Neuronal stem cell (in vitro differentiated cells): ENCODE measurements around the gene FMNL1.
A peak's percentile ranks its signal among the peaks of the same experiment; 100 is the strongest.

Experiments used
- DNase-seq: peaks from one replicate; pipeline ENCODE4 v3.0.0-alpha.2; 2013; ENCODE audit warnings: low spot score
- H2AFZ ChIP-seq: one replicate; pipeline ENCODE4 v1.6.1; 2013; ENCODE audit warnings: mild to moderate bottlenecking, low read length, inconsistent platforms
- H2AK5ac ChIP-seq: 2 replicates; pipeline ENCODE4 v1.6.1; 2013; ENCODE audit warnings: low read depth, mild to moderate bottlenecking, inconsistent platforms, low read length, moderate library complexity, mixed read lengths
- H2BK120ac ChIP-seq: 2 replicates; pipeline ENCODE4 v1.6.1; 2013; ENCODE audit warnings: low read depth, mild to moderate bottlenecking, inconsistent platforms, low read length, moderate library complexity, mixed read lengths
- H2BK12ac ChIP-seq: one replicate; pipeline ENCODE4 v1.6.1; 2013; ENCODE audit warnings: low read length, inconsistent platforms
- H2BK15ac ChIP-seq: 2 replicates; pipeline ENCODE4 v1.6.1; 2013; ENCODE audit warnings: mild to moderate bottlenecking, low read length, inconsistent platforms, mixed read lengths
- H2BK5ac ChIP-seq: one replicate; pipeline ENCODE4 v1.6.1; 2013; ENCODE audit warnings: inconsistent platforms, mild to moderate bottlenecking, low read length, moderate library complexity
- H3K14ac ChIP-seq: one replicate; pipeline ENCODE4 v1.6.1; 2013; ENCODE audit warnings: low read length, inconsistent platforms
- H3K18ac ChIP-seq: 2 replicates; pipeline ENCODE4 v1.6.1; 2013; ENCODE audit warnings: low read length, inconsistent platforms
- H3K23ac ChIP-seq: 2 replicates; pipeline ENCODE4 v1.6.1; 2013; ENCODE audit warnings: low read depth, mild to moderate bottlenecking, mixed read lengths, low read length, inconsistent platforms; ENCODE audit not compliant: poor library complexity
- H3K27ac ChIP-seq: replicated peaks from 3 replicates; pipeline ENCODE4 v1.5.1; 2013; ENCODE audit warnings: low read length, inconsistent platforms
- H3K27me3 ChIP-seq, 3 experiments: 2 replicates each; pipeline ENCODE4 v1.6.1; 2013; ENCODE audit warnings: low read length in 3 of 3, mild to moderate bottlenecking in 2 of 3, inconsistent platforms in 1 of 3, low read depth in 1 of 3, mixed read lengths in 1 of 3, moderate library complexity in 1 of 3; ENCODE audit not compliant: control insufficient read depth in 3 of 3, insufficient read depth in 3 of 3
- H3K36me3 ChIP-seq, 2 donors: replicated peaks in 1 of 2; 2 replicates each; pipeline ENCODE4 v1.6.1; 2013; ENCODE audit warnings: low read length in 2 of 2; ENCODE audit not compliant: control insufficient read depth in 2 of 2, insufficient read depth in 2 of 2
- H3K4ac ChIP-seq: 2 replicates; pipeline ENCODE4 v1.6.1; 2013; ENCODE audit warnings: inconsistent platforms, mild to moderate bottlenecking, low read length, moderate library complexity
- H3K4me1 ChIP-seq, 2 donors: 1 replicate in 1 of 2; 2 replicates in 1 of 2; pipeline ENCODE4 v1.6.1; 2013; ENCODE audit warnings: low read length in 2 of 2, low read depth in 1 of 2; ENCODE audit not compliant: control insufficient read depth in 2 of 2, insufficient read depth in 1 of 2
- H3K4me2 ChIP-seq: one replicate; pipeline ENCODE4 v1.6.1; 2013; ENCODE audit warnings: mild to moderate bottlenecking, low read length, inconsistent platforms; ENCODE audit not compliant: insufficient read depth, poor library complexity, severe bottlenecking
- H3K4me3 ChIP-seq, 2 donors: 2 replicates each; pipeline ENCODE4 v1.5.1; 2013; ENCODE audit warnings: low read length in 2 of 2, mild to moderate bottlenecking in 2 of 2, inconsistent platforms in 1 of 2, moderate library complexity in 1 of 2
- H3K79me1 ChIP-seq: one replicate; pipeline ENCODE4 v1.6.1; 2013; ENCODE audit warnings: low read depth, mild to moderate bottlenecking, inconsistent platforms, low read length, moderate library complexity
- H3K9ac ChIP-seq: one replicate; pipeline ENCODE4 v1.6.1; 2013; ENCODE audit warnings: mild to moderate bottlenecking, low read depth, low read length, inconsistent platforms; ENCODE audit not compliant: poor library complexity
- H3K9me3 ChIP-seq, 2 donors: replicated peaks in 1 of 2; 2 replicates each; pipeline versions ENCODE3 to v1.6.1; 2013; ENCODE audit warnings: low read length in 2 of 2, mild to moderate bottlenecking in 2 of 2, inconsistent platforms in 1 of 2, low read depth in 1 of 2, mixed read lengths in 1 of 2, moderate library complexity in 1 of 2; ENCODE audit not compliant: control insufficient read depth in 2 of 2, insufficient read depth in 1 of 2
- H4K8ac ChIP-seq: one replicate; pipeline ENCODE4 v1.6.1; 2013; ENCODE audit warnings: low read depth, mild to moderate bottlenecking, inconsistent platforms, low read length, moderate library complexity
- H4K91ac ChIP-seq: one replicate; pipeline ENCODE4 v1.6.1; 2013; ENCODE audit warnings: low read length, low read depth, mild to moderate bottlenecking, inconsistent platforms; ENCODE audit not compliant: poor library complexity
- WGBS, 2 donors: extraction: QIAGEN DNeasy Blood & Tissue Kit; methylation state at CpG; one replicate each; pipeline ENCODE4 v1.1.7; 2013; ENCODE audit warnings: missing lambda C conversion rate in 2 of 2, mixed read lengths in 1 of 2; ENCODE audit not compliant: insufficient read length in 2 of 2, insufficient replicate concordance in 1 of 2; ENCODE audit errors: extremely low coverage in 2 of 2; 5-methylcytosine and 5-hydroxymethylcytosine counted together

The FMNL1 gene

DNA sequence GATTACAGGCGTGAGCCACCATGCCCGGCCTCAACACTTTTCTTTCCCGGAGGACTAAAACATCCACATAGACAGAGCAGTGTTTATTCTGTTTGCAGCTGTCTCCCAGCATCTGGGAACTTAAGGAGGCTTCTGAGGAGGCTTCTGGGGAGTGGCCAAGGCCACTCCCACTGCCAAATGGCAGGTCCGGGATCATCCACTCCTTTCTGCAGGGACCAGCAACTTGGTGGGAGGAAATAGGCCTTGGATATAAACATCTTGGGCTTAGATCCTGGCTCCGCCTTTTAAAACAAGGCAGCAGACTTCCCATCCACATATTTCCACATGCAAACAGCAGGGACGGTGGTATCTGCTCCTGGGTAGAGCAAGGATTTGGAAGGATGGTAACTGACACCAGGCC is 54.3 kb downstream of the FMNL1 start:
- no peak overlapping the region for H2AFZ ChIP-seq
- peaks cover 13 to 40% of the 10 kb centered on the region in 2 donors for H3K36me3 ChIP-seq
- no peak overlapping the region for H3K23ac ChIP-seq
- H4K8ac ChIP-seq = no peak overlapping the region
- no peak overlapping the region for H3K14ac ChIP-seq
- no peaks in the 10 kb centered on the region for H3K79me1 ChIP-seq
- H3K9me3 ChIP-seq = no peaks in the 10 kb centered on the region
- H2AK5ac ChIP-seq = no peak overlapping the region
- no peak for DNase-seq
- H3K18ac ChIP-seq = no peak overlapping the region
- no peak overlapping the region for H2BK5ac ChIP-seq
- no peak overlapping the region for H2BK120ac ChIP-seq
- H3K9ac ChIP-seq = no peak overlapping the region
- no peak overlapping the region for H3K4ac ChIP-seq
- H2BK15ac ChIP-seq = no peak overlapping the region
- peaks cover 0 to 1% of the 10 kb centered on the region in 2 donors for H3K4me1 ChIP-seq
- no peak overlapping the region for H3K27ac ChIP-seq
- H3K4me3 ChIP-seq = no peak overlapping the region
- no CpG with 5 or more reads among the region's 6 CpGs for WGBS, 2 donors
- no peaks in the 10 kb centered on the region for H3K27me3 ChIP-seq
- H3K4me2 ChIP-seq = no peak overlapping the region
- no peak overlapping the region for H4K91ac ChIP-seq
- H2BK12ac ChIP-seq = no peak overlapping the region

DNA sequence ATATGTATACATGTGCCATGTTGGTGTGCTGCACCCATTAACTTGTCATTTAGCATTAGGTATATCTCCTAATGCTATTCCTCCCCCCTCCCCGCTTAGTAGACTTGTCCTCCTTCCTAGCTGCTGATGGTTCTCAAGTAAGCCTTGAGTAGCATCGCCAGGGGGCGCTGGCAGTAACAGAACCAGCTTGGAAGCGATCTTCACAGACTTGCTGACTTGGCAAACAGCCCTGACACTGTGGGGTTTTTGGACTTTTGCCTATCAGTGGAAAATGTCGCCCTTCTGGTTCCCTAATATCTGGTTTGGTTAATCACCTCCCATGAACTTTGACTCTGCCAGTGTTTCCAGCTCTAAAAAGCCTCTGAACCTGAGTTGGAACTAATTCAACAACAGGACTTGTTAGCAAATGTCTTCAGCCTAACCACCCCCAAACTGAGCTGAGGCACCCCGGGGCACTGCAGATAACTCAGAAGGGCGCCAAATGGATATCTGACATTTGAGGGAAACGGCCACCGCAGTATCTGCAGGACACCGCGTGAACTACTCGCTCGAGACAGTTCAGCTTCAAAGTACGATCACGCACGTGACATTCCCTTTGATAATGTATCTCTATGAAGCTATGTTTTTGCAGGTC is 55.6 kb downstream of the FMNL1 start:
- no peak overlapping the region for H3K4ac ChIP-seq
- no peaks in the 10 kb centered on the region for H3K9me3 ChIP-seq
- H3K36me3 ChIP-seq = peaks cover 12 to 40% of the 10 kb centered on the region in 2 donors
- no peak overlapping the region for H2BK12ac ChIP-seq
- H2BK120ac ChIP-seq = no peak overlapping the region
- no peak overlapping the region for H2BK5ac ChIP-seq
- H3K27me3 ChIP-seq = no peaks in the 10 kb centered on the region
- no peak overlapping the region for H3K9ac ChIP-seq
- no peak overlapping the region for H4K8ac ChIP-seq
- H3K4me1 ChIP-seq = peaks cover 0 to 1% of the 10 kb centered on the region in 2 donors
- H3K79me1 ChIP-seq = no peaks in the 10 kb centered on the region
- no peak overlapping the region for H3K4me3 ChIP-seq
- no peak overlapping the region for H4K91ac ChIP-seq
- H3K18ac ChIP-seq = no peak overlapping the region
- H2AK5ac ChIP-seq = no peak overlapping the region
- H3K4me2 ChIP-seq = no peak overlapping the region
- WGBS, 2 donors = no CpG with 5 or more reads among the region's 16 CpGs
- H3K27ac ChIP-seq = no peak overlapping the region
- no peak overlapping the region for H3K14ac ChIP-seq
- no peak overlapping the region for H2BK15ac ChIP-seq
- DNase-seq = peak; percentile 89
- H2AFZ ChIP-seq = no peak overlapping the region
- H3K23ac ChIP-seq = no peak overlapping the region

DNA sequence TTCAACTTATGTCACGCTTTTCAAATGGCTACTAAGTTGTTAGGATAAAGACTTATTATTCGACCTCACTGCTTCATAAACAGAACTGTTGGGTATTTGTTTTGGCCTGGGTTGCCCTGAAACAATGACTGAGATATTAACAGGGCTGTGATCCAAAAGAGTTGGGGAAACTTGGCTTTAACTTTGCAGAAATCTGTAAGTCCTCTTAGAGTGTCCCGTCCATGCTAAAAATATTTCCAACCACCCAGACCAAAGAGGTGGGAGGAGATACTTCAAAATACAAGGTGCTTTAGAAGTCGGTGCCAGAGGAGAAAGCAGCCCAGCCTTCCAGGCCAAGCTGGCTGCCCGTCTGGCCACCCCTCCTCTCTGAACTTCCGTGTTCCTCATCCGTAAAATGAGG is 56.3 kb downstream of the FMNL1 start:
- no CpG with 5 or more reads among the region's 7 CpGs for WGBS, 2 donors
- DNase-seq = no peak
- H3K79me1 ChIP-seq = no peaks in the 10 kb centered on the region

GRCh38 chr17:45279898-45280297 is 58.2 kb downstream of the FMNL1 start:
- H3K27me3 ChIP-seq = no peaks in the 10 kb centered on the region
- H2AK5ac ChIP-seq = no peak overlapping the region
- no peak overlapping the region for H2BK12ac ChIP-seq
- H3K27ac ChIP-seq = no peak overlapping the region
- H4K8ac ChIP-seq = no peak overlapping the region
- no peak overlapping the region for H3K4me3 ChIP-seq
- no peak overlapping the region for H3K14ac ChIP-seq
- no CpG with 5 or more reads among the region's 3 CpGs for WGBS, 2 donors
- no peak overlapping the region for H2BK5ac ChIP-seq
- H2BK120ac ChIP-seq = no peak overlapping the region
- no peak overlapping the region for H3K9ac ChIP-seq
- no peaks in the 10 kb centered on the region for H3K79me1 ChIP-seq
- peaks cover 0 to 1% of the 10 kb centered on the region in 2 donors for H3K4me1 ChIP-seq
- no peak overlapping the region for H3K4me2 ChIP-seq
- H3K23ac ChIP-seq = no peak overlapping the region
- no peak overlapping the region for H2BK15ac ChIP-seq
- H3K9me3 ChIP-seq = no peaks in the 10 kb centered on the region
- H3K18ac ChIP-seq = no peak overlapping the region
- DNase-seq = no peak
- no peak overlapping the region for H2AFZ ChIP-seq
- H3K4ac ChIP-seq = no peak overlapping the region
- H4K91ac ChIP-seq = no peak overlapping the region
- peaks cover 20 to 45% of the 10 kb centered on the region in 2 donors for H3K36me3 ChIP-seq

More for the DNA sequence above, 56.3 kb downstream of the FMNL1 start:
- no peak overlapping the region for H3K9ac ChIP-seq
- H2BK15ac ChIP-seq = no peak overlapping the region
- no peak overlapping the region for H2BK120ac ChIP-seq
- H3K18ac ChIP-seq = no peak overlapping the region
- no peak overlapping the region for H4K91ac ChIP-seq
- H2BK12ac ChIP-seq = no peak overlapping the region
- no peak overlapping the region for H3K4ac ChIP-seq
- no peak overlapping the region for H3K27ac ChIP-seq
- H3K27me3 ChIP-seq = no peaks in the 10 kb centered on the region
- H2AK5ac ChIP-seq = no peak overlapping the region
- no peak overlapping the region for H3K23ac ChIP-seq
- no peak overlapping the region for H3K4me3 ChIP-seq
- peaks cover 0 to 1% of the 10 kb centered on the region in 2 donors for H3K4me1 ChIP-seq
- H4K8ac ChIP-seq = no peak overlapping the region
- no peak overlapping the region for H2BK5ac ChIP-seq
- H3K4me2 ChIP-seq = no peak overlapping the region
- H3K9me3 ChIP-seq = no peaks in the 10 kb centered on the region
- H3K14ac ChIP-seq = no peak overlapping the region
- no peak overlapping the region for H2AFZ ChIP-seq
- peaks cover 16 to 42% of the 10 kb centered on the region in 2 donors for H3K36me3 ChIP-seq
